K562 (cell line): ENCODE results near the gene LMAN2. TPM values are rescaled to one million over a fixed set of nuclear protein-coding genes. Genes with fewer than 3 reads are reported as not detected.
A peak's percentile ranks its signal among the peaks of the same experiment; 100 is the strongest.

ENCODE experiments used
- CC2D1A ChIP-seq: fragments of 450-650 bp; IDR thresholded peaks from 2 replicates; pipeline ENCODE4 v1.6.1; 2017; ENCODE audit warnings: mild to moderate bottlenecking
- CCNT2 ChIP-seq: IDR thresholded peaks from 2 replicates; pipeline ENCODE4 v1.6.1; 2011; ENCODE audit warnings: borderline replicate concordance, low read depth, mild to moderate bottlenecking, moderate library complexity, mixed read lengths, low read length; ENCODE audit not compliant: insufficient read length; ENCODE audit errors: extremely low read depth
- CREB1 ChIP-seq, 2 experiments: sonication (generic) in 1 of 2; formaldehyde crosslinking in 1 of 2; IDR thresholded peaks; 2 replicates each; pipeline versions ENCODE4 v1.6.1 to v1.8.0; 2012 to 2022; ENCODE audit warnings: inconsistent platforms in 1 of 2, mild to moderate bottlenecking in 1 of 2, missing genetic modification reagents in 1 of 2, moderate library complexity in 1 of 2
- CREM ChIP-seq: IDR thresholded peaks from 2 replicates; pipeline ENCODE4 v1.6.1; 2014; ENCODE audit warnings: antibody characterized with exemption, low read depth
- GABPA ChIP-seq: fragments of 200-800 bp; sonication (Bioruptor generic); conservative IDR thresholded peaks from 2 replicates; pipeline ENCODE4 v1.6.1; 2016; ENCODE audit warnings: low read depth, missing genetic modification characterization, missing compliant biosample characterization
- ILF3 ChIP-seq: fragments of 450-650 bp; IDR thresholded peaks from 2 replicates; pipeline ENCODE4 v1.6.1; 2018; ENCODE audit warnings: antibody characterized with exemption, mild to moderate bottlenecking, moderate library complexity, borderline replicate concordance
- ILK ChIP-seq: fragments of 450-650 bp; IDR thresholded peaks from 2 replicates; pipeline ENCODE4 v1.6.1; 2016; ENCODE audit warnings: missing genetic modification characterization, low read depth, mild to moderate bottlenecking, missing compliant biosample characterization, moderate library complexity, borderline replicate concordance
- KDM5B ChIP-seq: fragments of 200-600 bp; sonication (generic); IDR thresholded peaks from 2 replicates; pipeline ENCODE4 v1.6.1; 2012; ENCODE audit warnings: low read depth, mild to moderate bottlenecking, moderate library complexity, low read length, control low read depth, inconsistent platforms; ENCODE audit not compliant: insufficient replicate concordance
- MAZ ChIP-seq, 2 experiments: fragments of 450-650 bp in 1 of 2; sonication (generic) in 1 of 2; formaldehyde crosslinking; IDR thresholded peaks in 1 of 2; conservative IDR thresholded peaks in 1 of 2; 2 replicates each; pipeline versions ENCODE4 v1.4.0 to v1.5.0; 2020; ENCODE audit warnings: mild to moderate bottlenecking in 1 of 2, missing genetic modification reagents in 1 of 2
- NR2C1 ChIP-seq, 2 experiments: fragments of 450-650 bp; IDR thresholded peaks; 2 replicates each; pipeline ENCODE4 v1.6.1; 2017; ENCODE audit warnings: mild to moderate bottlenecking in 2 of 2, antibody characterized with exemption in 1 of 2, inconsistent platforms in 1 of 2, missing compliant biosample characterization in 1 of 2, missing genetic modification characterization in 1 of 2
- NUFIP1 ChIP-seq: fragments of 450-650 bp; IDR thresholded peaks from 2 replicates; pipeline ENCODE4 v1.6.1; 2018; ENCODE audit not compliant: partially characterized antibody
- PTRF ChIP-seq: fragments of 450-650 bp; IDR thresholded peaks from 2 replicates; pipeline ENCODE4 v1.6.1; 2016; ENCODE audit warnings: mild to moderate bottlenecking, missing genetic modification characterization, missing compliant biosample characterization
- PYGO2 ChIP-seq: fragments of 450-650 bp; IDR thresholded peaks from 2 replicates; pipeline ENCODE4 v1.6.1; 2016; ENCODE audit warnings: mild to moderate bottlenecking, missing genetic modification characterization, moderate library complexity, missing compliant biosample characterization
- SMAD3 ChIP-seq: fragments of 450-650 bp; formaldehyde crosslinking; conservative IDR thresholded peaks from 2 replicates; pipeline ENCODE4 v1.4.0; 2020; ENCODE audit warnings: mild to moderate bottlenecking
- SP1 ChIP-seq: sonication (generic); formaldehyde crosslinking; IDR thresholded peaks from 2 replicates; pipeline ENCODE4 v1.8.1; 2022; ENCODE audit warnings: mild to moderate bottlenecking, missing genetic modification reagents
- SREBF2 ChIP-seq: sonication (generic); formaldehyde crosslinking; IDR thresholded peaks from 2 replicates; pipeline ENCODE4 v1.4.0; 2020; ENCODE audit warnings: mild to moderate bottlenecking, missing genetic modification reagents
- SRSF1 ChIP-seq: fragments of 200-400 bp; formaldehyde crosslinking; IDR thresholded peaks from 2 replicates; pipeline ENCODE4 v1.6.1; 2017; ENCODE audit warnings: mild to moderate bottlenecking, low read depth, low read length, moderate library complexity
- SUPT5H ChIP-seq: fragments of 450-650 bp; IDR thresholded peaks from 2 replicates; pipeline ENCODE4 v1.6.1; 2016
- THRAP3 ChIP-seq: fragments of 450-650 bp; IDR thresholded peaks from 2 replicates; pipeline ENCODE4 v1.6.1; 2016; ENCODE audit warnings: mild to moderate bottlenecking, inconsistent platforms, borderline replicate concordance
- polyA plus RNA-seq, 8 experiments: library from polyadenylated mRNA; depleted of rRNA in 4 of 8; stranded (reverse) in 5 of 8; unstranded in 3 of 8; fragments of >200 nt; fragmentation: Nextera tagmentation in 2 of 8; fragmentation: Illumina TruSeq in 1 of 8; extraction: Ambion mirVana in 2 of 8; extraction: Trizol in 1 of 8; gene quantifications; 2 replicates each; pipeline versions ENCODE4 v1.2.1 to v1.2.3, GENCODE V29; 2011 to 2014; ENCODE audit warnings: inconsistent platforms in 1 of 8, missing spikeins in 1 of 8
- total RNA-seq, 7 experiments: library from RNA; depleted of rRNA in 6 of 7; stranded (reverse); fragments of >200 nt in 6 of 7; fragmentation: Illumina TruSeq in 2 of 7; extraction: Trizol in 2 of 7; gene quantifications; 2 replicates each; pipeline versions ENCODE4 v1.2.1 to v1.2.3, GENCODE V29; 2011 to 2021; ENCODE audit warnings: low replicate concordance in 1 of 7
- TF ChIP-seq, protein P1 (sequence below): sonication (generic); formaldehyde crosslinking; IDR thresholded peaks from 2 replicates; pipeline ENCODE4 v1.8.0; 2022; ENCODE audit warnings: mild to moderate bottlenecking, missing genetic modification reagents
- TF ChIP-seq, protein P2 (sequence below), 3 experiments: IDR thresholded peaks in 2 of 3; conservative IDR thresholded peaks in 1 of 3; 2 replicates each; pipeline ENCODE4 v1.5.1; 2011 to 2012; ENCODE audit warnings: low read length in 3 of 3, mild to moderate bottlenecking in 3 of 3, control low read depth in 2 of 3, improper control_type of control experiment in 1 of 3, inconsistent platforms in 1 of 3, low read depth in 1 of 3, mixed read lengths in 1 of 3, moderate library complexity in 1 of 3; ENCODE audit not compliant: insufficient read depth in 2 of 3

LMAN2 gene
- total and polyA plus RNA-seq, 9 of the 15 experiments (the other 6 are each of a cell fraction or from before 2014, with no cell fraction given) = 2.7 to 254 (median 136) TPM

DNA sequence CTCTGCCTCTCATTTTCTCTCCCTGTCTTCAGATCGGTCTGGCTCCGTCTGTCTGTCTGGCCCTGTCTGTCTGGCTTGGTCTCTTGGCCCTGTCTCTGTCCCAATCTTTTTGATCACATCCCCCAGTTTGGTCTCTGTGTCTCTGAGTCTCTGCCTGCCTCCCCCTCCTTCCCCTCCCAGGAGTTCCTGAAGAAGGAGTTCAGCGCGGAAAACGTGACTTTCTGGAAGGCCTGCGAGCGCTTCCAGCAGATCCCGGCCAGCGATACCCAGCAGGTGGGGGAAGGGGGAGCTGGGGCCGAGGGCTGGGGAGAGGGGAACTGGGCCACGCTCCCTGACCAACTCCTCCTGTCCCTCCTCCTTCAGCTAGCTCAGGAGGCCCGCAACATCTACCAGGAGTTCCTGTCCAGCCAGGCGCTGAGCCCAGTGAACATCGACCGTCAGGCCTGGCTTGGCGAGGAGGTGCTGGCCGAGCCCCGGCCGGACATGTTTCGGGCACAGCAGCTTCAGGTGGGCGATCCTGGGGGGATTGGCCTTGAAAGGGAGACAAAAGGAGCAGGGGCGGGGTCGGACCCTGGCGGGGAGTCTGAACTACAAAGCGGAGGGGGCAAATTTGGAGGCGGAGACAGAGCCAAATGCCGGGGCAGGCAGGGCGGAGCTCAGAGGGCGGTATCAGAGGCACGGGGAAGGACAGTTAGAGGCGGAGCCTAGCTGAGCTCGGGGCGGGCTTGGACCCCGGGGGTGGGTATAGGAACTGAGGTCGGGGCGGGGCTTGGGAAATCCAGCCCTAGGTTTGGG lies 15.3 kb upstream of the LMAN2 start (continued):
- no peak for TF ChIP-seq NR2C1 (IDR thresholded peaks at IDR 0.05)
- TF ChIP-seq NR2C1 (tag; IDR thresholded peaks at IDR 0.05) = 0 out of 2 replicates have a peak, but pooled peaks have one; percentile 42
- no peak for TF ChIP-seq PYGO2 (tag)
- TF ChIP-seq THRAP3 = no peak
- TF ChIP-seq MAZ (CRISPR knock-in tag; conservative IDR thresholded peaks at IDR 0.05 in 1 of 2, IDR thresholded peaks at IDR 0.05 in 1 of 2) = peak; percentile 81 to 82; a peak in 3 of 4 replicates
- TF ChIP-seq SUPT5H = peak; percentile 80
- no peak for TF ChIP-seq CC2D1A
- no peak for TF ChIP-seq SREBF2 (CRISPR knock-in tag)
- TF ChIP-seq CCNT2 = peak; percentile 40
- no peak for TF ChIP-seq ILK
- TF ChIP-seq SRSF1 = no peak
- no peak for TF ChIP-seq NUFIP1
- TF ChIP-seq SP1 = no peak; the same call in 1 of the 2 replicates
- no peak for TF ChIP-seq SMAD3 (CRISPR knock-in tag)
- TF ChIP-seq, protein P1, sequence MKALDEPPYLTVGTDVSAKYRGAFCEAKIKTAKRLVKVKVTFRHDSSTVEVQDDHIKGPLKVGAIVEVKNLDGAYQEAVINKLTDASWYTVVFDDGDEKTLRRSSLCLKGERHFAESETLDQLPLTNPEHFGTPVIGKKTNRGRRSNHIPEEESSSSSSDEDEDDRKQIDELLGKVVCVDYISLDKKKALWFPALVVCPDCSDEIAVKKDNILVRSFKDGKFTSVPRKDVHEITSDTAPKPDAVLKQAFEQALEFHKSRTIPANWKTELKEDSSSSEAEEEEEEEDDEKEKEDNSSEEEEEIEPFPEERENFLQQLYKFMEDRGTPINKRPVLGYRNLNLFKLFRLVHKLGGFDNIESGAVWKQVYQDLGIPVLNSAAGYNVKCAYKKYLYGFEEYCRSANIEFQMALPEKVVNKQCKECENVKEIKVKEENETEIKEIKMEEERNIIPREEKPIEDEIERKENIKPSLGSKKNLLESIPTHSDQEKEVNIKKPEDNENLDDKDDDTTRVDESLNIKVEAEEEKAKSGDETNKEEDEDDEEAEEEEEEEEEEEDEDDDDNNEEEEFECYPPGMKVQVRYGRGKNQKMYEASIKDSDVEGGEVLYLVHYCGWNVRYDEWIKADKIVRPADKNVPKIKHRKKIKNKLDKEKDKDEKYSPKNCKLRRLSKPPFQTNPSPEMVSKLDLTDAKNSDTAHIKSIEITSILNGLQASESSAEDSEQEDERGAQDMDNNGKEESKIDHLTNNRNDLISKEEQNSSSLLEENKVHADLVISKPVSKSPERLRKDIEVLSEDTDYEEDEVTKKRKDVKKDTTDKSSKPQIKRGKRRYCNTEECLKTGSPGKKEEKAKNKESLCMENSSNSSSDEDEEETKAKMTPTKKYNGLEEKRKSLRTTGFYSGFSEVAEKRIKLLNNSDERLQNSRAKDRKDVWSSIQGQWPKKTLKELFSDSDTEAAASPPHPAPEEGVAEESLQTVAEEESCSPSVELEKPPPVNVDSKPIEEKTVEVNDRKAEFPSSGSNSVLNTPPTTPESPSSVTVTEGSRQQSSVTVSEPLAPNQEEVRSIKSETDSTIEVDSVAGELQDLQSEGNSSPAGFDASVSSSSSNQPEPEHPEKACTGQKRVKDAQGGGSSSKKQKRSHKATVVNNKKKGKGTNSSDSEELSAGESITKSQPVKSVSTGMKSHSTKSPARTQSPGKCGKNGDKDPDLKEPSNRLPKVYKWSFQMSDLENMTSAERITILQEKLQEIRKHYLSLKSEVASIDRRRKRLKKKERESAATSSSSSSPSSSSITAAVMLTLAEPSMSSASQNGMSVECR = no peak; the same call in 1 of the 2 replicates
- peak; percentile 44 for TF ChIP-seq GABPA (tag)
- no peak for TF ChIP-seq CREM
- peak; percentile 56 for TF ChIP-seq KDM5B
- TF ChIP-seq PTRF (tag) = no peak
- TF ChIP-seq ILF3 = no peak
- no peak for TF ChIP-seq CREB1 (IDR thresholded peaks at IDR 0.05)
- no peak for TF ChIP-seq CREB1 (CRISPR knock-in tag; IDR thresholded peaks at IDR 0.05)
- TF ChIP-seq, protein P2, sequence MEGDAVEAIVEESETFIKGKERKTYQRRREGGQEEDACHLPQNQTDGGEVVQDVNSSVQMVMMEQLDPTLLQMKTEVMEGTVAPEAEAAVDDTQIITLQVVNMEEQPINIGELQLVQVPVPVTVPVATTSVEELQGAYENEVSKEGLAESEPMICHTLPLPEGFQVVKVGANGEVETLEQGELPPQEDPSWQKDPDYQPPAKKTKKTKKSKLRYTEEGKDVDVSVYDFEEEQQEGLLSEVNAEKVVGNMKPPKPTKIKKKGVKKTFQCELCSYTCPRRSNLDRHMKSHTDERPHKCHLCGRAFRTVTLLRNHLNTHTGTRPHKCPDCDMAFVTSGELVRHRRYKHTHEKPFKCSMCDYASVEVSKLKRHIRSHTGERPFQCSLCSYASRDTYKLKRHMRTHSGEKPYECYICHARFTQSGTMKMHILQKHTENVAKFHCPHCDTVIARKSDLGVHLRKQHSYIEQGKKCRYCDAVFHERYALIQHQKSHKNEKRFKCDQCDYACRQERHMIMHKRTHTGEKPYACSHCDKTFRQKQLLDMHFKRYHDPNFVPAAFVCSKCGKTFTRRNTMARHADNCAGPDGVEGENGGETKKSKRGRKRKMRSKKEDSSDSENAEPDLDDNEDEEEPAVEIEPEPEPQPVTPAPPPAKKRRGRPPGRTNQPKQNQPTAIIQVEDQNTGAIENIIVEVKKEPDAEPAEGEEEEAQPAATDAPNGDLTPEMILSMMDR (IDR thresholded peaks at IDR 0.05 in 2 of 3, conservative IDR thresholded peaks at IDR 0.05 in 1 of 3; ENCODE audit: insufficient read depth in 2 of 3, low read depth in 1 of 3, low read length in 3 of 3) = no peak
